ENCODE measurements around the gene CYBA. TPM values are rescaled to one million over a fixed set of nuclear protein-coding genes. Genes with fewer than 3 reads are reported as not detected.

Gene CYBA
- polyA plus RNA-seq, 4 donors: 61.1 to 320 (median 175) TPM

DNA sequence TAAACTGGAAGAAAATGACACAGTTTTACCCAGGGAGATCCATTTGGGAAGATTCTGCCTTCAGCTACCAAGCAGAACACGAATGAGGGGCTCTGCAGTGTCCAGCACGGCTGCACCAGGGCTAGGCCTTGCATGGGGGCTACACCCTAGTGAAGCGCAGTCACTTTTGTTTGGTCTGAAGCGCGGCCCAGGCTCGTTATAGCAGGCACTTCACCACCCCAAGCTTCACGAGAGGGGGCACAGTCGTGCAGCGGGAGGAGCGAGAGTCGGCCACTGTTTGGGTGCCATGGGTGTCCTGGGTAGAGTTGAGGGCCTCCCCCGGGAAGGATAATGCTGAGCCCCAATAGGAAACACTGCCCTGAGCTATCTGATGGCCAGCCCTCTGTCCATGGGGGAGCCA lies 34.1 kb downstream of the CYBA start:
- Histone ChIP-seq H3K27ac (ENCODE audit: low read depth in 1 of 3, low read length in 2 of 3) (peak overlapping the region; percentile 28 to 93 (median 62)), H3K27me3 (ENCODE audit: control insufficient read depth in 3 of 3, insufficient read depth in 3 of 3, low read length in 3 of 3) (no peaks in the 10 kb centered on the region), H3K4me3 (ENCODE audit: low read depth in 1 of 3, low read length in 3 of 3) (no peak overlapping the region), H3K9me3 (ENCODE audit: control insufficient read depth in 2 of 2, insufficient read depth in 1 of 2, low read depth in 1 of 2, low read length in 1 of 2) (no peaks in the 10 kb centered on the region), H3K4me1 (ENCODE audit: control insufficient read depth in 3 of 3, insufficient read depth in 2 of 3, low read depth in 1 of 3, low read length in 2 of 3) (peaks cover 0 to 35% (median 8%) of the 10 kb centered on the region in 3 donors), H3K36me3 (ENCODE audit: control insufficient read depth in 3 of 3, insufficient read depth in 2 of 3, low read depth in 1 of 3, low read length in 3 of 3) (peaks cover 0 to 74% (median 2%) of the 10 kb centered on the region in 3 donors)
- 11 to 72% (median 46%) methylated on average over 12 of the region's 12 CpGs for WGBS, 3 donors
- FAIRE-seq (no peak), DNase-seq (no peak)

DNA sequence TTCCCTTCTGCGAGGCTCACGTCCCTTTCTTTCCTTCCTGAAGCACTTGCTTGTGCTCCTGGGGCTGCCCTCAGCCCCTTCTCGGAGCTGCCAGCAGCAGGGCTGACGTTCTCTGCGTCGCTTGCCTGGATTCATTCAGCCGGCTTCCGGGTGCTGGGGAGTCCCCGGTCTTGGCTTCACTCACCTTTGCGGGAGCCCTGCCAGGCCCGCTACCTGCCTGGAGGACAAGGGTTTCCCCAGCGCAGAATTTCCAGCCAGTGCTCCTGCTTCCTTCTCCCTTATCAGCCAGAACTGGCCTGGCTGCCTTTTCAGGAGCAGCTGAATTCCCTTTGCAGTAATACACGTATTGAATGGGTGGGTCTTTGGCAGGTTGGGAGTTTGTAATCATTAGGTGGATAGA lies 34.5 kb downstream of the CYBA start:
- Histone ChIP-seq H3K36me3 (ENCODE audit: control insufficient read depth in 3 of 3, insufficient read depth in 2 of 3, low read depth in 1 of 3, low read length in 3 of 3) (peaks cover 0 to 75% (median 5%) of the 10 kb centered on the region in 3 donors), H3K9me3 (ENCODE audit: control insufficient read depth in 2 of 2, insufficient read depth in 1 of 2, low read depth in 1 of 2, low read length in 1 of 2) (no peaks in the 10 kb centered on the region), H3K4me1 (ENCODE audit: control insufficient read depth in 3 of 3, insufficient read depth in 2 of 3, low read depth in 1 of 3, low read length in 2 of 3) (peaks cover 0 to 35% (median 8%) of the 10 kb centered on the region in 3 donors), H3K27me3 (ENCODE audit: control insufficient read depth in 3 of 3, insufficient read depth in 3 of 3, low read length in 3 of 3) (no peaks in the 10 kb centered on the region), H3K4me3 (ENCODE audit: low read depth in 1 of 3, low read length in 3 of 3) (no peak overlapping the region), H3K27ac (ENCODE audit: low read depth in 1 of 3, low read length in 2 of 3) (peak overlapping the region; percentile 27 to 93 (median 62))
- WGBS, 3 donors: 19 to 60% (median 42%) methylated on average over 13 of the region's 13 CpGs
- DNase-seq (peak; percentile 79 to 97), FAIRE-seq (no peak)

DNA sequence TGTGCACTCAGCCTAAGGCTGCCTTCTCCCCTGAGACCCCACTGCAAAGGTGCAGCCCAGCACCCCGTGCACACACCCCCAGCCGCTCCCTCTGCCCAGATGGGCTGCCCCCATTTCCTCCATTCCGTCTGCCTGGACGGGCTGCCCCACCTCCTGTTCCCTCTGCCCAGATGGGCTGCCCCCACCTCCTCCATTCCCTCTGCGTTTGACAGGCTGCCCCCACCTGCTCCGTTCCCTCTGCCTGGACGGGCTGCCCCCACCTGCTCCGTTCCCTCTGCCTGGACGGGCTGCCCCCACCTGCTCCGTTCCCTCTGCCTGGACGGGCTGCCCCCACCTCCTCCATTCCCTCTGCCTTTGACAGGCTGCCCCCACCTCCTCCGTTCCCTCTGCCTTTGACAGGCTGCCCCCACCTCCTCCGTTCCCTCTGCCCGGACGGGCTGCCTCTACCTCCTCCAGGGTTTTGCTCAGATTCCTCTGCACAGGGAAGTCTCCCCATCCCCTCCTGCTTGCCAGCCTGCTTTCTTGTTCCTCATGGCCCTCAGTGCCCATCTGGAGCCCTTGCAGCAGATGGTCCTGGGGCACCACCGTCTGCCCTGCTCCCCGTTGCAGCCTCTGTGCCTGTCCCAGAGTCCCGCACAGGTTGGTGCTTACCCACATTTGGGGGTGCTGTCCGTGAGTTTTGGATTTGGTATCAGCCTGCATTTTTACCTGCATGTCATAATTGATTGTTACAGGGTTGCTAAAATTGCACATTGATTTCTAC lies 35.9 kb downstream of the CYBA start:
- peaks cover 0 to 35% (median 8%) of the 10 kb centered on the region in 3 donors for H3K4me1 ChIP-seq (ENCODE audit: control insufficient read depth in 3 of 3, insufficient read depth in 2 of 3, low read depth in 1 of 3, low read length in 2 of 3)
- peaks cover 0 to 80% (median 14%) of the 10 kb centered on the region in 3 donors for H3K36me3 ChIP-seq (ENCODE audit: control insufficient read depth in 3 of 3, insufficient read depth in 2 of 3, low read depth in 1 of 3, low read length in 3 of 3)
- DNase-seq (no peak), FAIRE-seq (no peak)
- no peak overlapping the region for H3K4me3 ChIP-seq (ENCODE audit: low read depth in 1 of 3, low read length in 3 of 3)
- no peak overlapping the region for H3K27ac ChIP-seq (ENCODE audit: low read depth in 1 of 3, low read length in 2 of 3)
- no peaks in the 10 kb centered on the region for H3K9me3 ChIP-seq (ENCODE audit: control insufficient read depth in 2 of 2, insufficient read depth in 1 of 2, low read depth in 1 of 2, low read length in 1 of 2)
- H3K27me3 ChIP-seq (ENCODE audit: control insufficient read depth in 3 of 3, insufficient read depth in 3 of 3, low read length in 3 of 3): no peaks in the 10 kb centered on the region
- 90 to 92% (median 92%) methylated on average over 19 of the region's 19 CpGs for WGBS, 3 donors

DNA sequence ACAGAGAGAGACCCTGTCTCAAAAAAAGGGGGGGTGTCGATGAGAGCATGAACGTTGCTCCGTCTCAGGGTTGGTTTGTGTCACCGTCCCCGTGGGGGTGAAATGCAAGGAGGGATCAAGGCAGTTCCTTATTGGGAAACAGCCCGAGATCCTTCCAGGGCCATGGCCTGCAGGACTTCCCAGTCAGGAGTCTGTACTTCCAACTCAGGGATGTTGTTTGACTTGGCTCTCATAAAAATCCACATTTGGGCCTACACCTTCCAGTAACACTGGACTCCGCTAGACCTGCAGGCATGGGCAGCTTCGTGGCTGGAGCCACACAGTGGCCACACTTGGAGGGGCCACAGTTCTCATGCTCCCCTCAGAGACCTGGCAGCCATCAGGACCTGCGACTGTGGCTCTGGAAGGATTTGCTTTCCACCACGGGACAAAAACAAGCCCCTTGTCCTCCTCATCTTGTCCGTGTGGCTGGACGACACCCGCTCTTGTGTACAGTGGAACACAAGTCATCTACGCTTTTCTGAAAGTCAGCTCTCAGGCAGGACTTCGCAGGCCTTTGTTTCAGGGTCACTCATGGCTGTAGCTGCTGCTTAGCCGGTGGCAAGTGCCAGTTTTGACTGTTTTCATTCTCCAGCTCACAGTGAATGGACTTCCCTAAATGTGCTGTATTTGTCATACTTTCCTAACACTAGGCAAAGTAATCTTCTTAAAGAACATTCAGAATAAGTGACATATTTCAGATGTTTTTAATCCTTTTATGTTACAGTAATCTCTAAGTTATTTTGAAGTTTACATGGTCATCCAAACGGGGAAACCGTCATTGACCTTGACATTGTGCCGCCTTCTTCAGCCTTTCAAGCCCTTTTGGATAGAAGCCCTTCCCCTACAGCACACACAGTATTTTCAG lies 36.7 kb downstream of the CYBA start:
- Histone ChIP-seq H3K27ac (ENCODE audit: low read depth in 1 of 3, low read length in 2 of 3) (no peak overlapping the region), H3K4me1 (ENCODE audit: control insufficient read depth in 3 of 3, insufficient read depth in 2 of 3, low read depth in 1 of 3, low read length in 2 of 3) (peaks cover 0 to 35% (median 8%) of the 10 kb centered on the region in 3 donors), H3K4me3 (ENCODE audit: low read depth in 1 of 3, low read length in 3 of 3) (no peak overlapping the region), H3K27me3 (ENCODE audit: control insufficient read depth in 3 of 3, insufficient read depth in 3 of 3, low read length in 3 of 3) (no peaks in the 10 kb centered on the region), H3K9me3 (ENCODE audit: control insufficient read depth in 2 of 2, insufficient read depth in 1 of 2, low read depth in 1 of 2, low read length in 1 of 2) (no peaks in the 10 kb centered on the region), H3K36me3 (ENCODE audit: control insufficient read depth in 3 of 3, insufficient read depth in 2 of 3, low read depth in 1 of 3, low read length in 3 of 3) (peaks cover 2 to 80% (median 15%) of the 10 kb centered on the region in 3 donors)
- 84 to 88% (median 85%) methylated on average over 19 of the region's 19 CpGs for WGBS, 3 donors
- FAIRE-seq (no peak), DNase-seq (no peak)

DNA sequence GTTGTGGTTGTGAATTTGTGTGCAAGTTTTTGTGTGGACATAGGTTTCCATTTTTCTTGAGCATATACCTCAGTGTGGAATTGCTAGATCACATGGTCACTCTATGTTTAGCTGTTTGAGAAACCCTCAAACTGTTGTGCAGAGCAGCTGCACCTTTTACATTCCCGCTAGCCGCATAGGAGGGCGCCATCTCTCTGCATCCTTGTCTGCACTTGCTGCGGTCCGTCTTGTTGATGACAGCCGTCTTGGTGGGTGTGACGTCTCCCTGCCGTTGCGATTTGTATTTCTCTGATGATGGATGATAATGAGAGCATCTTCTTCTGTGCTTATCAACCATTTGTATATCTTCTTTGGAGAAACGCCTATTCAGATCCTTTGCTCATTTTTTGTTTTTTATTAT lies 37.6 kb downstream of the CYBA start:
- FAIRE-seq: no peak
- H3K4me1 ChIP-seq (ENCODE audit: control insufficient read depth in 3 of 3, insufficient read depth in 2 of 3, low read depth in 1 of 3, low read length in 2 of 3): peaks cover 0 to 28% (median 8%) of the 10 kb centered on the region in 3 donors

DNA sequence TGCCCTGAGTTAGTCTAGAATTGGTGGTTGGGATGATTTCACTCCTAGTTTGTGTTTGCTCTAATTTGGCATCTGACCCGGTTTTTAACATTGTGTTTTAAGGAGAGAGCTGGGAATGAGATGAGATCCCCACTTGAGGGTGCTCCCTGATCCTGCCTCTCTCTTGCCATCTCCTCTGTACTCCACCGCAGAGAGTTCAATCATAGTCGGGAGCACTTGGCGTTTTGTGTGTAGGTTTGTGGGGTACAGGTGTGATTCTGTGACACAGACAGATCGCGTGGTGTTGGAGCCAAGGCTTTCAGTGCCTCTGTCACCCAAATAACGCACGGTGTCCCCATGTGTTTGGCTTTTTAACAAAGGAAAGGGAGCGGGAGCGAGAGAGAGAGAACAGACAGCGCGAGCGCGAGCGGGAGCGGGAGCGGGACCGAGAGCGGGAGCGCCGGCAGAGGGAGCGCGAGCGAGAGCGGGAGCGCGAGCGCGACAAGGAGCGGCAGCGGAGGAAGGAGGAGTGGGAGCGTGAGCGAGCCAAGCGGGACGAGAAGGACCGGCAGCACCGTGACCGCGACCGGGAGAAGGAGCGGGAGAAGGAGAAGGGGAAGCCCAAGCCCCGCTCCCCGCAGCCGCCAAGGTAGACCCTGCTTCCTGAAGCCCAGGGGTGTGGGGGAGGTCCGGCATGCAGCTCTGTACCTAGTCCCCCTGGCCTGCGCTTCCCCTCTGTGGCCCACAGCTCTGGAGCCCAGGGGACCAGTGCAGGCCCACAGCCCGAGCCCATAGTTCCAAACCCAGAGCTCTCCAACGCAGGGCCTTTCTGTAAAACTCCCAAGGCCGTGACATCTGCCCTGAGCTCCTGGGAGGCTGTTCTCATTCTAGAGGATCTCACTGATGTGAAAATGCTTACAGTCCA lies 39.7 kb downstream of the CYBA start:
- H3K4me1 ChIP-seq (ENCODE audit: control insufficient read depth in 3 of 3, insufficient read depth in 2 of 3, low read depth in 1 of 3, low read length in 2 of 3): peaks cover 0 to 8% (median 0%) of the 10 kb centered on the region in 3 donors
- no peak for DNase-seq
- H3K9me3 ChIP-seq (ENCODE audit: control insufficient read depth in 2 of 2, insufficient read depth in 1 of 2, low read depth in 1 of 2, low read length in 1 of 2): no peaks in the 10 kb centered on the region
- no peak overlapping the region for H3K4me3 ChIP-seq (ENCODE audit: low read depth in 1 of 3, low read length in 3 of 3)
- no peak overlapping the region for H3K27ac ChIP-seq (ENCODE audit: low read depth in 1 of 3, low read length in 2 of 3)
- WGBS, 3 donors: 87 to 96% (median 96%) methylated on average over 39 to 49 of the region's 49 CpGs
- no peak for FAIRE-seq
- H3K27me3 ChIP-seq (ENCODE audit: control insufficient read depth in 3 of 3, insufficient read depth in 3 of 3, low read length in 3 of 3): no peaks in the 10 kb centered on the region
- H3K36me3 ChIP-seq (ENCODE audit: control insufficient read depth in 3 of 3, insufficient read depth in 2 of 3, low read depth in 1 of 3, low read length in 3 of 3): peaks cover 8 to 81% (median 17%) of the 10 kb centered on the region in 3 donors

More for the DNA sequence above, 37.6 kb downstream of the CYBA start:
- H3K27ac ChIP-seq (ENCODE audit: low read depth in 1 of 3, low read length in 2 of 3): no peak overlapping the region
- H3K9me3 ChIP-seq (ENCODE audit: control insufficient read depth in 2 of 2, insufficient read depth in 1 of 2, low read depth in 1 of 2, low read length in 1 of 2): no peaks in the 10 kb centered on the region
- no peak for DNase-seq
- peaks cover 4 to 77% (median 15%) of the 10 kb centered on the region in 3 donors for H3K36me3 ChIP-seq (ENCODE audit: control insufficient read depth in 3 of 3, insufficient read depth in 2 of 3, low read depth in 1 of 3, low read length in 3 of 3)
- no peaks in the 10 kb centered on the region for H3K27me3 ChIP-seq (ENCODE audit: control insufficient read depth in 3 of 3, insufficient read depth in 3 of 3, low read length in 3 of 3)
- no peak overlapping the region for H3K4me3 ChIP-seq (ENCODE audit: low read depth in 1 of 3, low read length in 3 of 3)
- 82 to 88% (median 82%) methylated on average over 10 of the region's 10 CpGs for WGBS, 3 donors

DNA sequence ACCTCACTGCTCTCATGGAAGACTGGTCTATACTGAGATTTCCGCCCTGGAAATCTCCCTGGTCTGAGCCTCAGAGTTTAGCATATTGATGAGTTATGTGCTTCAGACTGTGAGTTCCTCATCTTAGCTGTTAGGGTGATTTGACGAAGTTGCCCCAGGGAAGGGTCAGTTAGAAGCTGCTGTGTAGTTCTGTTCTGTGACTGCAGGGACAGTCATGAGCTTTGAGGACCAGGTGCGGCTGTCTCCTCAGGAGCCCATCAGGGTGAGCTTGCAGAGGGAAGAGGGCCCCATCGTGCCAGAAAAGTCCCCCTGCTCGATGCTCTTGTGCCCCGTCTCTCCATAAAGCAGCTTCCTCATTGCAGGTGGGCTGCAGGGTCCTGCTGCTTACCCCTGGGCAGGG lies 40.8 kb downstream of the CYBA start:
- FAIRE-seq (no peak), DNase-seq (no peak)
- peaks cover 8 to 83% (median 23%) of the 10 kb centered on the region in 3 donors for H3K36me3 ChIP-seq (ENCODE audit: control insufficient read depth in 3 of 3, insufficient read depth in 2 of 3, low read depth in 1 of 3, low read length in 3 of 3)
- no peak overlapping the region for H3K27ac ChIP-seq (ENCODE audit: low read depth in 1 of 3, low read length in 2 of 3)
- no peaks in the 10 kb centered on the region for H3K27me3 ChIP-seq (ENCODE audit: control insufficient read depth in 3 of 3, insufficient read depth in 3 of 3, low read length in 3 of 3)
- no peaks in the 10 kb centered on the region for H3K4me1 ChIP-seq (ENCODE audit: control insufficient read depth in 3 of 3, insufficient read depth in 2 of 3, low read depth in 1 of 3, low read length in 2 of 3)
- H3K9me3 ChIP-seq (ENCODE audit: control insufficient read depth in 2 of 2, insufficient read depth in 1 of 2, low read depth in 1 of 2, low read length in 1 of 2): no peaks in the 10 kb centered on the region
- WGBS, 3 donors: 91 to 93% (median 92%) methylated on average over 6 of the region's 6 CpGs
- H3K4me3 ChIP-seq (ENCODE audit: low read depth in 1 of 3, low read length in 3 of 3): no peak overlapping the region
